Parietal lobe (tissue), 1 donor: ENCODE results near the gene VPS13A. TPM values are rescaled to one million over a fixed set of nuclear protein-coding genes. Genes with fewer than 3 reads are reported as not detected.

Experiments used
- total RNA-seq: library from RNA; depleted of rRNA; stranded (reverse); fragments of >200 nt; gene quantifications from one replicate; pipeline ENCODE4 v1.2.3, GENCODE V29; 2014

The VPS13A gene
- total RNA-seq: 52.0 TPM

DNA sequence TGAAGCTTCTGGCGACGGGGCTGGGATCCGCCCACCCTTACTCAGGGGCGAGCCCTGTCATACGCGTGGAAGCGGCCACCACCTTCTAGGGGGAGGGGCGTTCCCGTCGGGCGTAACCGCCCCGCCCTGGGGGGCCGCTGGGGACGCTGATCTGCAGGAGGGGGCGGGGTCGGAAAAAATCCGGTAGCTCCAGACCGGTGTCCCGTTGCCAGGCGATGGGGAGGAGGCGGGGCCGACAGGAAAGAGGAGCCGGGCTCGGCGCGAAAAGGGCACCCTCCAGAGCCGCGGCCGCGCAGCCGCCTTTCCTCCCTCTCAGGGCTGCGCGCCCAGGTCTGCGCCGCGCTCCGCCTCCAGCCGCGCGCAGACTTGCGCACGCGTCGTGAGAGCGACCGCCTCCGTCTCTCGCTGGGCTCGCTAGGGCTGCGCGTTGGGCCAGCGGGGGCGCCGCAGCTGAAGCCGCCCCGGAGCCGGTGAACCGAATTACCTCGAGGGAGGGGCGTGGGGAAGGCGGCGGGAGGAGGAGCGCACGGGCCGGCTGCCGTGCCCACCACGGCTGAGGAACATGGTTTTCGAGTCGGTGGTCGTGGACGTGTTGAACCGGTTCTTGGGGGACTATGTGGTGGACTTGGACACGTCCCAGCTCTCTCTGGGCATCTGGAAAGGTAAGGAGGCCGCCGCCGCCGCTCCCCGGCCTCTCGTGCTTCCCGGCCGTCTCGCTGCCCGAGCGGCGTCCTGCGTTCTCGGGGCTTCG, at the start of gene VPS13A:
TSS of gene VPS13A (plus strand) at position 392 of the 751 bp plus-strand sequence. CDS start at position 563, 171 bp downstream.

Other genes with a start within 250 kb of the VPS13A start
- not detected for gene FOXB2, start 157.9 kb upstream of the VPS13A start, total RNA-seq